NT2/D1 (cell line): Measurements from ENCODE around the gene WNK2.

ENCODE experiments used
- DNase-seq: peaks from one replicate; pipeline ENCODE4 v3.0.0-alpha.2; 2011; ENCODE audit warnings: low read depth, low spot score
- H3K27me3 ChIP-seq: 2 replicates; pipeline ENCODE4 v1.6.0; 2011; ENCODE audit warnings: mild to moderate bottlenecking; ENCODE audit not compliant: insufficient read length, insufficient read depth
- H3K36me3 ChIP-seq: 2 replicates; pipeline ENCODE4 v1.6.1; 2011; ENCODE audit warnings: mild to moderate bottlenecking, low read length, mixed read lengths; ENCODE audit not compliant: insufficient read depth, insufficient read length
- H3K4me1 ChIP-seq: 2 replicates; pipeline ENCODE4 v1.5.1; 2011; ENCODE audit not compliant: insufficient read depth, insufficient read length
- H3K4me3 ChIP-seq: 2 replicates; pipeline ENCODE4 v1.5.1; 2011; ENCODE audit warnings: low read depth; ENCODE audit not compliant: insufficient read length
- H3K9ac ChIP-seq: 2 replicates; pipeline ENCODE4 v1.6.0; 2011; ENCODE audit warnings: low read depth; ENCODE audit not compliant: insufficient read length
- H3K9me3 ChIP-seq: 2 replicates; pipeline ENCODE4 v1.5.1; 2011; ENCODE audit warnings: mild to moderate bottlenecking, low read length; ENCODE audit not compliant: insufficient read depth
- SUZ12 ChIP-seq: IDR thresholded peaks from 2 replicates; pipeline ENCODE4 v1.6.1; 2011; ENCODE audit not compliant: insufficient read length, insufficient read depth; ENCODE audit errors: extremely low read depth
- YY1 ChIP-seq: IDR thresholded peaks from 2 replicates; pipeline ENCODE4 v1.6.1; 2011; ENCODE audit not compliant: insufficient read length, insufficient read depth
- ZNF274 ChIP-seq: IDR thresholded peaks from 2 replicates; pipeline ENCODE4 v1.6.1; 2011; ENCODE audit warnings: mild to moderate bottlenecking, low read depth, low read length

WNK2 gene

GRCh38 chr9:93218671-93219420 is 34.9 kb downstream of the WNK2 start:
- Histone ChIP-seq H3K4me1 (peaks cover 8% of the 10 kb centered on the region), H3K4me3 (no peak overlapping the region), H3K36me3 (no peaks in the 10 kb centered on the region), H3K9ac (no peak overlapping the region), H3K9me3 (peaks cover 9% of the 10 kb centered on the region), H3K27me3 (no peaks in the 10 kb centered on the region)
- TF ChIP-seq ZNF274 = no peak
- no peak for TF ChIP-seq YY1
- no peak for TF ChIP-seq SUZ12
- no peak for DNase-seq

GRCh38 chr9:93219692-93220091 is 35.8 kb downstream of the WNK2 start:
- Histone ChIP-seq H3K36me3 (no peaks in the 10 kb centered on the region), H3K9ac (no peak overlapping the region), H3K27me3 (no peaks in the 10 kb centered on the region), H3K4me1 (peaks cover 15% of the 10 kb centered on the region), H3K4me3 (no peak overlapping the region), H3K9me3 (peaks cover 9% of the 10 kb centered on the region)
- TF ChIP-seq YY1 (no peak), SUZ12 (no peak), ZNF274 (no peak)
- no peak for DNase-seq

GRCh38 chr9:93220627-93221026 is 36.7 kb downstream of the WNK2 start:
- Histone ChIP-seq H3K9me3 (peaks cover 2% of the 10 kb centered on the region; the same call in 1 of the 2 replicates), H3K4me3 (no peak overlapping the region), H3K36me3 (no peaks in the 10 kb centered on the region), H3K9ac (no peak overlapping the region), H3K27me3 (no peaks in the 10 kb centered on the region), H3K4me1 (peaks cover 20% of the 10 kb centered on the region)
- DNase-seq = no peak
- no peak for TF ChIP-seq YY1
- no peak for TF ChIP-seq ZNF274
- TF ChIP-seq SUZ12 = no peak

GRCh38 chr9:93221044-93221443 is 37.1 kb downstream of the WNK2 start:
- Histone ChIP-seq H3K4me3 (no peak overlapping the region), H3K36me3 (no peaks in the 10 kb centered on the region), H3K9ac (no peak overlapping the region), H3K27me3 (no peaks in the 10 kb centered on the region), H3K4me1 (peaks cover 20% of the 10 kb centered on the region), H3K9me3 (no peaks in the 10 kb centered on the region)
- TF ChIP-seq YY1 (no peak), ZNF274 (no peak), SUZ12 (no peak)
- DNase-seq = no peak

- no peak overlapping the region for H3K9ac ChIP-seq
- no peak overlapping the region for H3K4me3 ChIP-seq
- TF ChIP-seq YY1 (no peak), ZNF274 (no peak), SUZ12 (no peak)
- H3K27me3 ChIP-seq = no peaks in the 10 kb centered on the region
- peaks cover 20% of the 10 kb centered on the region for H3K4me1 ChIP-seq
- H3K9me3 ChIP-seq = no peaks in the 10 kb centered on the region
- no peaks in the 10 kb centered on the region for H3K36me3 ChIP-seq
- no peak for DNase-seq
Measured at GRCh38 chr9:93222890-93223259, 38.9 kb downstream of the WNK2 start.

GRCh38 chr9:93223260-93224180 is 39.6 kb downstream of the WNK2 start:
- no peak overlapping the region for H3K9ac ChIP-seq

GRCh38 chr9:93224591-93224990 is 40.7 kb downstream of the WNK2 start:
- Histone ChIP-seq H3K9ac (no peak overlapping the region), H3K9me3 (no peaks in the 10 kb centered on the region), H3K4me3 (no peak overlapping the region), H3K36me3 (no peaks in the 10 kb centered on the region), H3K4me1 (peaks cover 20% of the 10 kb centered on the region), H3K27me3 (no peaks in the 10 kb centered on the region)
- DNase-seq = peak; percentile 84
- no peak for TF ChIP-seq YY1
- no peak for TF ChIP-seq SUZ12

More at GRCh38 chr9:93223260-93224180, 39.6 kb downstream of the WNK2 start:
- H3K27me3 ChIP-seq = no peaks in the 10 kb centered on the region
- TF ChIP-seq SUZ12 = no peak
- no peak for TF ChIP-seq ZNF274
- TF ChIP-seq YY1 = no peak
- H3K36me3 ChIP-seq = no peaks in the 10 kb centered on the region
- no peak overlapping the region for H3K4me3 ChIP-seq
- no peaks in the 10 kb centered on the region for H3K9me3 ChIP-seq
- H3K4me1 ChIP-seq = peaks cover 20% of the 10 kb centered on the region
- DNase-seq = no peak
